Gastroesophageal sphincter (tissue), 4 donors: ENCODE measurements around the gene CFD. TPM values are rescaled to one million over a fixed set of nuclear protein-coding genes. Genes with fewer than 3 reads are reported as not detected.

Experiments used
- ATAC-seq: fragments of 150-250 bp; one replicate; pipeline ENCODE4 v1.9.1; 2016; ENCODE audit warnings: mild to moderate bottlenecking, moderate library complexity
- H3K27ac ChIP-seq, 4 donors: fragments of 200-600 bp; sonication (generic) in 3 of 4; 1 replicate in 3 of 4; 2 replicates in 1 of 4; pipeline ENCODE4 v1.5.1; 2016 to 2019
- H3K27me3 ChIP-seq: fragments of 200-600 bp; sonication (generic); one replicate; pipeline ENCODE4 v1.5.1; 2019
- H3K36me3 ChIP-seq, 2 donors: fragments of 200-600 bp; sonication (generic); one replicate each; pipeline ENCODE4 v1.5.1; 2019; ENCODE audit warnings: control low read depth in 1 of 2
- H3K4me1 ChIP-seq, 3 donors: fragments of 200-600 bp; sonication (generic); 1 replicate in 2 of 3; 2 replicates in 1 of 3; pipeline ENCODE4 v1.5.1; 2016 to 2019; ENCODE audit warnings: control low read depth in 2 of 3
- H3K4me3 ChIP-seq, 2 donors: fragments of 200-600 bp; sonication (generic); one replicate each; pipeline ENCODE4 v1.5.1; 2019; ENCODE audit warnings: mild to moderate bottlenecking in 1 of 2, moderate library complexity in 1 of 2
- H3K9me3 ChIP-seq, 3 donors: fragments of 200-600 bp; sonication (generic); one replicate each; pipeline ENCODE4 v1.5.1; 2017 to 2019; ENCODE audit warnings: control low read depth in 2 of 3
- EP300 ChIP-seq: sonication (generic); formaldehyde crosslinking; IDR thresholded peaks from one replicate; pipeline ENCODE4 v1.6.1; 2017; ENCODE audit warnings: antibody characterized with exemption, mild to moderate bottlenecking
- POLR2A ChIP-seq, 2 donors: fragments of 450-650 bp; IDR thresholded peaks; one replicate each; pipeline ENCODE4 v1.6.1; 2017; ENCODE audit warnings: antibody characterized with exemption in 2 of 2, mild to moderate bottlenecking in 2 of 2, moderate library complexity in 1 of 2
- POLR2AphosphoS5 ChIP-seq: sonication (generic); formaldehyde crosslinking; IDR thresholded peaks from one replicate; pipeline ENCODE4 v1.6.1; 2017; ENCODE audit warnings: antibody characterized with exemption
- WGBS, 2 donors: methylation state at CpG; one replicate each; pipeline ENCODE4 v1.1.5; 2018; ENCODE audit warnings: low coverage in 1 of 2; 5-methylcytosine and 5-hydroxymethylcytosine counted together
- total RNA-seq, 4 donors: library from RNA; depleted of rRNA; stranded (reverse); fragments of >200 nt; gene quantifications; one replicate each; pipeline ENCODE4 v1.1.0, GENCODE V29; 2016
- TF ChIP-seq, protein P1 (sequence below), 4 experiments: fragments of 200-600 bp in 2 of 4; fragments of 450-650 bp in 2 of 4; sonication (generic) in 1 of 4; IDR thresholded peaks; one replicate each; pipeline ENCODE4 v1.5.1; 2017 to 2019; ENCODE audit warnings: antibody characterized with exemption in 4 of 4, mild to moderate bottlenecking in 2 of 4, moderate library complexity in 2 of 4

CFD gene
- total RNA-seq, 4 donors from 2014 or later = 229 to 1,118 (median 654) TPM

GRCh38 chr19:898663-899062 is 39.2 kb downstream of the CFD start:
- no peaks in the 10 kb centered on the region for H3K27me3 ChIP-seq
- 79% methylated on average over 11 of the region's 20 CpGs; no CpG with 5 or more reads in 1 of the 2 donors for WGBS, 2 donors
- no peak overlapping the region for H3K4me3 ChIP-seq
- no peak for TF ChIP-seq POLR2AphosphoS5
- no peak for TF ChIP-seq EP300
- TF ChIP-seq, protein P1, sequence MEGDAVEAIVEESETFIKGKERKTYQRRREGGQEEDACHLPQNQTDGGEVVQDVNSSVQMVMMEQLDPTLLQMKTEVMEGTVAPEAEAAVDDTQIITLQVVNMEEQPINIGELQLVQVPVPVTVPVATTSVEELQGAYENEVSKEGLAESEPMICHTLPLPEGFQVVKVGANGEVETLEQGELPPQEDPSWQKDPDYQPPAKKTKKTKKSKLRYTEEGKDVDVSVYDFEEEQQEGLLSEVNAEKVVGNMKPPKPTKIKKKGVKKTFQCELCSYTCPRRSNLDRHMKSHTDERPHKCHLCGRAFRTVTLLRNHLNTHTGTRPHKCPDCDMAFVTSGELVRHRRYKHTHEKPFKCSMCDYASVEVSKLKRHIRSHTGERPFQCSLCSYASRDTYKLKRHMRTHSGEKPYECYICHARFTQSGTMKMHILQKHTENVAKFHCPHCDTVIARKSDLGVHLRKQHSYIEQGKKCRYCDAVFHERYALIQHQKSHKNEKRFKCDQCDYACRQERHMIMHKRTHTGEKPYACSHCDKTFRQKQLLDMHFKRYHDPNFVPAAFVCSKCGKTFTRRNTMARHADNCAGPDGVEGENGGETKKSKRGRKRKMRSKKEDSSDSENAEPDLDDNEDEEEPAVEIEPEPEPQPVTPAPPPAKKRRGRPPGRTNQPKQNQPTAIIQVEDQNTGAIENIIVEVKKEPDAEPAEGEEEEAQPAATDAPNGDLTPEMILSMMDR (IDR thresholded peaks at IDR 0.05) = no peak
- no peak for TF ChIP-seq POLR2A (IDR thresholded peaks at IDR 0.05)
- no peak for ATAC-seq
- no peaks in the 10 kb centered on the region for H3K9me3 ChIP-seq
- peaks cover 0 to 48% of the 10 kb centered on the region in 2 donors for H3K36me3 ChIP-seq
- peaks cover 0 to 3% (median 0%) of the 10 kb centered on the region in 3 donors for H3K4me1 ChIP-seq
- no peak overlapping the region for H3K27ac ChIP-seq

GRCh38 chr19:899336-900042 is 40.0 kb downstream of the CFD start:
- Histone ChIP-seq H3K27ac (no peak overlapping the region), H3K4me3 (no peak overlapping the region), H3K36me3 (peaks cover 0 to 48% of the 10 kb centered on the region in 2 donors), H3K27me3 (no peaks in the 10 kb centered on the region), H3K4me1 (no peaks in the 10 kb centered on the region), H3K9me3 (no peaks in the 10 kb centered on the region)
- no peak for ATAC-seq
- no CpG with 5 or more reads among the region's 32 CpGs for WGBS, 2 donors
- TF ChIP-seq, protein P1 (IDR thresholded peaks at IDR 0.05) = no peak
- TF ChIP-seq EP300 = no peak
- TF ChIP-seq POLR2AphosphoS5 = no peak
- TF ChIP-seq POLR2A (IDR thresholded peaks at IDR 0.05) = no peak

- H3K27ac ChIP-seq = no peak overlapping the region
- H3K9me3 ChIP-seq = no peaks in the 10 kb centered on the region
- TF ChIP-seq POLR2A (IDR thresholded peaks at IDR 0.05) (no peak), EP300 (no peak)
- no peaks in the 10 kb centered on the region for H3K27me3 ChIP-seq
- H3K36me3 ChIP-seq = peaks cover 0 to 48% of the 10 kb centered on the region in 2 donors
- no peak for ATAC-seq
- H3K4me3 ChIP-seq = no peak overlapping the region
- H3K4me1 ChIP-seq = no peaks in the 10 kb centered on the region
- WGBS, 2 donors = 76 to 94% methylated on average over 2 of the region's 15 CpGs
Measured at GRCh38 chr19:900043-900301, 40.5 kb downstream of the CFD start.

GRCh38 chr19:900302-901111 is 41.0 kb downstream of the CFD start:
- TF ChIP-seq POLR2AphosphoS5 (no peak), EP300 (no peak), POLR2A (IDR thresholded peaks at IDR 0.05) (no peak)
- TF ChIP-seq, protein P1 (IDR thresholded peaks at IDR 0.05) = no peak
- H3K4me1 ChIP-seq = no peaks in the 10 kb centered on the region
- H3K4me3 ChIP-seq = no peak overlapping the region
- no peak for ATAC-seq
- H3K36me3 ChIP-seq = peaks cover 0 to 48% of the 10 kb centered on the region in 2 donors
- no peak overlapping the region for H3K27ac ChIP-seq
- WGBS, 2 donors = 75 to 86% methylated on average over 2 of the region's 30 CpGs
- H3K9me3 ChIP-seq = no peaks in the 10 kb centered on the region
- no peaks in the 10 kb centered on the region for H3K27me3 ChIP-seq

- TF ChIP-seq, protein P1 (IDR thresholded peaks at IDR 0.05) = no peak
- no peak for TF ChIP-seq POLR2A (IDR thresholded peaks at IDR 0.05)
- TF ChIP-seq POLR2AphosphoS5 = no peak
- TF ChIP-seq EP300 = no peak
- ATAC-seq = no peak
- peaks cover 0 to 46% of the 10 kb centered on the region in 2 donors for H3K36me3 ChIP-seq
- no peaks in the 10 kb centered on the region for H3K4me1 ChIP-seq
- H3K4me3 ChIP-seq = no peak overlapping the region
- no peaks in the 10 kb centered on the region for H3K27me3 ChIP-seq
- H3K27ac ChIP-seq = no peak overlapping the region
- 97 to 100% methylated on average over 1 to 6 of the region's 27 CpGs for WGBS, 2 donors
- H3K9me3 ChIP-seq = no peaks in the 10 kb centered on the region
Measured at GRCh38 chr19:901216-902092, 42.0 kb downstream of the CFD start.
